Measurements from ENCODE around the gene IGSF3.

DNA sequence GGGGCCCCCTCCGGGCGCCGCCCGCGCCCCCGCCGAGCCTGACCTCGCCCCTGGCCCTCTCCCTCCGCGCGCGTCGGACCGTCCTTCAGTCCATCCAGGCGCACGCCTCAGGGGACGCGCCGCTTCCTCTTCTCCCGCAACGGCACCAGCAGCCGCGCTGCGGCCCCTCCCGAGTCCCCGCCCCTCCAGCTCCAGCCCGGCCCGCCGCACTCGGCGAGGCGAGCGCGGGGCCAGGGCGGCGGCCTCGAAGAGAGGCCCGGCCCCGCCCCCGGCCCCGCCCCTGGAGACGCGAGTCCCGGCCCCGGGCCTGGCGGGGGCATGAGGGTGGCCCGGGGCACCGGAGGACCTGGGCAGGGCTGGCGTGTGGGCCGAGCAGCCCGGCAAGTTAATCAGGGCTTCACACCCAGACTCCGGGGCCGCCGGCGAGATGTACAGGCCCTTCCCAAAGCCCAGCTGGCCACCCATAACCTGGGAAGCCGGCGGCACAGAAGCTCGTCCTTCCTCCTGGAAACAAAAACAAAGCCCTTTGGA, at the start of gene IGSF3:
- TF ChIP-seq, protein P1, sequence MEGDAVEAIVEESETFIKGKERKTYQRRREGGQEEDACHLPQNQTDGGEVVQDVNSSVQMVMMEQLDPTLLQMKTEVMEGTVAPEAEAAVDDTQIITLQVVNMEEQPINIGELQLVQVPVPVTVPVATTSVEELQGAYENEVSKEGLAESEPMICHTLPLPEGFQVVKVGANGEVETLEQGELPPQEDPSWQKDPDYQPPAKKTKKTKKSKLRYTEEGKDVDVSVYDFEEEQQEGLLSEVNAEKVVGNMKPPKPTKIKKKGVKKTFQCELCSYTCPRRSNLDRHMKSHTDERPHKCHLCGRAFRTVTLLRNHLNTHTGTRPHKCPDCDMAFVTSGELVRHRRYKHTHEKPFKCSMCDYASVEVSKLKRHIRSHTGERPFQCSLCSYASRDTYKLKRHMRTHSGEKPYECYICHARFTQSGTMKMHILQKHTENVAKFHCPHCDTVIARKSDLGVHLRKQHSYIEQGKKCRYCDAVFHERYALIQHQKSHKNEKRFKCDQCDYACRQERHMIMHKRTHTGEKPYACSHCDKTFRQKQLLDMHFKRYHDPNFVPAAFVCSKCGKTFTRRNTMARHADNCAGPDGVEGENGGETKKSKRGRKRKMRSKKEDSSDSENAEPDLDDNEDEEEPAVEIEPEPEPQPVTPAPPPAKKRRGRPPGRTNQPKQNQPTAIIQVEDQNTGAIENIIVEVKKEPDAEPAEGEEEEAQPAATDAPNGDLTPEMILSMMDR (conservative IDR thresholded peaks at IDR 0.05 in 1 of 2, IDR thresholded peaks at IDR 0.05 in 1 of 2; ENCODE audit: low read depth in 1 of 2, low read length in 2 of 2): no peak
- no peak for TF ChIP-seq EZH2 (IDR thresholded peaks at IDR 0.05; ENCODE audit: low read length, missing control alignments)
